Measurements from ENCODE around the gene TOB2.

TOB2 gene

GRCh38 chr22:41446639-41447434 lies at the start of gene TOB2:
Gene TOB2 (minus strand): TSS chr22:41446801. CDS start chr22:41437345, 9,456 bp downstream.
- DNase-seq: peak; percentile 71 to 98 (median 94)

GRCh38 chr22:41491374-41492100 lies 44.9 kb upstream of the TOB2 start:
- DNase-seq: no peak

DNA sequence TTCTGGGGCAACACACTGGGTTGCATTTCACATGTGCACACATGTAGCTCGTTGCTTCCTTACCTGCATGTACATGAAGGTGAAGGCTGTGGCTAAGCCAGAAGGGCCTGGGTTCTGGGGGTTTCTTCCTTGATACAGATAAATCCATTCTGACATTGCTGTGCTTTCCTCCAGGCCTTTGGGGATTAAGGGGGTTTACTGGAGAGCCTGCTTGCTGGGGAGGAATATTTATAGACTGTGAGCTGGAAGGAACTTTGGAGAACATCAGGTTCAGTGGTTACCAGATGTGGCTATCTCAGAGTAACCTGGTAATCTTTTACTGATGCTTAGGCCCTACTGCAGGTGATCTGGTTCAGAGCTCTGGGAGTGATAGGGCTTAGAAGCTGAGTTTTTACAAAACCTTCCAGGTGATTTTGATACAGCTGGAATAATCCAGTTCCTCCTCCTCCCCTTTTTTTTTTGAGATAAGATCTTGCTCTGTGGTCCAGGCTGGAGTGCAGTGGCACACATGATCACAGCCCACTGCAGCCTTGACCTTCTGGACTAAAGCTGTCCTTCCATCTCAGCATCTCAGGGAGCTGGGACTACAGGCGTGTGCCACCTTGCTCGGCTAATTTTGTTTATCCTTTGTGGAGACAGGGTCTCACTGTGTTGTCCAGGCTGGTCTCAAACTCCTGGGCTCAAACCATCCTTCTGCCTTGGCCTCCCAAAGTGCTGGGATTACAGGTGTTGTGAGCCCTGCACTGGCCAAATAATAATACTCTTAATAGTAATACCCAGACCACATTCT lies 42.2 kb upstream of the TOB2 start:
- DNase-seq: no peak

DNA sequence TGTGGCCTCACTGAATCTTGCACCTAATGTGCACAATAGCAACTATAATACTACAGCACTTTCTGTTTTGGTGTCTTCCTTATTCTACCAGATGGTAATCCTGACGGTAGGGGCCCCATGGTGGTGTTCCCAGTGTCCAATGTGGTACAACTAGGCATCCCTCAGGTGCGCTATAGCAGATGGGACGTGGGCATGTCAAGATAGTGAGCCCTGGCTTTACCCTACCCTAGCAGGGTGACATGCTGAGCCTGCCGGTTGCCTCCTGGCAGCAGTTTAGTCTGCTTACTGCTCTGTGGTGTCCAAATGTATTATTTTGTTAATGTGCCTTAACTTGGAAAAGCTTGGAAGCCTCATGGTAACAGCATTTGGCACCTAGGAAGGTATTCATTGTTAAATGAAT lies 41.5 kb upstream of the TOB2 start:
- no peak for DNase-seq

- no peak for DNase-seq
Measured at GRCh38 chr22:41487037-41487935, 40.7 kb upstream of the TOB2 start.

DNA sequence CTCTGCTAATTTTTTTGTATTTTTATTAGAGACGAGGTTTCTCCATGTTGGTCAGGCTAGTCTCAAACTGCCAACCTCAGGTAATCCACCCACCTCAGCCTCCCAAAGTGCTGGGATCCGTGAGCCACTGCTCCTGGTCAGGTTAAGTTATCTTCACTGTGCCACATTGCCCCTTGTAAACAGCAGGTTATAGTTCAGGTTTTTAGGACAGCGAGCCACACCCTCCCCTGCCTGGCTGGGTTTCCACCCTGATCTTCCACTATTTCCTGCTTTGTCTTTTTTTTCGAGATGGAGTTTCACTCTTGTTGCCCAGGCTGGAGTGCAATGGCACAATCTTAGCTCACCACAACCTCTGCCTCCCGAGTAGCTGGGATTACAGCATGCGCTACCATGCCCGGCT lies 38.4 kb upstream of the TOB2 start:
- DNase-seq: no peak

GRCh38 chr22:41482319-41482935 lies 35.8 kb upstream of the TOB2 start:
- DNase-seq: no peak

DNA sequence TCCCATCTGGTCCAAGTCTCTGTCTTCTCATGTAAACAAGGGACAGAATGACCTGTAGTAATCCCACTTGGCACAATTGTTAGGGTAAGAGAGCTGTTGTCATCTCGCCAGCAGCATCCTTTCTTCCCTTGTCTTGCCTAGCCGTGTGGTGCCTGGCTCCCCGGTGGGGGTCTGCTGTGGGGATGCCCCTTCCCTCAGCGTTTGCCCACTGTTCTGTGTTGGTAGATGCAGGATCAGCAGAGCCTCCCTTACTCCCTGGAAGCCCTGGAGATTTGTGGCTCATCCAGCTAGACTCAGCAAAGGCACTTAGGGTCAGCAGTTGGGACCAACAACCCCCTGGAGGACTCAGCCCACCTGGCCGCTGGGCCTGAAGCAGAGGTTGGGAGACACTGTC lies 35.3 kb upstream of the TOB2 start:
- peak in 3 of 56 donors; percentile 15 to 22 (median 19) for DNase-seq

DNA sequence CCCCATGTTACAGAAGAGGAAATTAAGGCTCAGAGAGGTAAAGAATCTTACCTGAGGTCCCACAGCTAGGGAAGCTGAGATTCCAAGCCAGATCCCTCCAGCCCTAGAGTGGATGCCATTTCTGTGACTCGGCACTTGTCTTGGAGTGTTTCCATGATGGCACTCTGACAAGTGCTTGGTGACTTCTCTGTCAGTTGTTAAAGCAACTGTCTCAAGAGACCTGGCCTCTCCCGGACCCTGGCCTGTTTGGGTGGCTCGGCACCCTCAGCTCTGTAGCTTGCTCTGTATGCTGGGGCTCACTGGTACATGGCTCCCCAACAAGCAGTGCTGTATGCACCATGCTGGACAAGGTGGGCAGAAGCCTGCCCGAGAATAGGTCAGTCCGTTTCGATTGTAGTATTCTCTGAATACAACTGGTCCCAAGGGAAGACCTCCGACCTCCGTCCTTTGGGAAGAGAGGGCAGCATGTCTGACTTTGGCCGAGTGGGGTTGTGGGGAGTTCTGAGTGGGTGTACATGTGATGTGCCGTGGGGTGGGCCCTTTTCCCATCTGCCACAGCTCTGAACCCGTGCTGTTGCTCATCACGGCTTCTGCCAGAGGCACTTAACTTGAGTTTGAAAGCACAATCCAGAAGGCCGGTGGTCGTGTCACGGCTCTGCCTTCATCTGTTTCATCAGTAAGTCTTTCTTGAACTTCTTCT lies 34.7 kb upstream of the TOB2 start:
- peak in 15 of 56 donors; percentile 7 to 62 (median 29) for DNase-seq

- DNase-seq: peak in 9 of 56 donors; percentile 23 to 70 (median 39)
Measured at GRCh38 chr22:41480397-41480735, 33.8 kb upstream of the TOB2 start.

DNA sequence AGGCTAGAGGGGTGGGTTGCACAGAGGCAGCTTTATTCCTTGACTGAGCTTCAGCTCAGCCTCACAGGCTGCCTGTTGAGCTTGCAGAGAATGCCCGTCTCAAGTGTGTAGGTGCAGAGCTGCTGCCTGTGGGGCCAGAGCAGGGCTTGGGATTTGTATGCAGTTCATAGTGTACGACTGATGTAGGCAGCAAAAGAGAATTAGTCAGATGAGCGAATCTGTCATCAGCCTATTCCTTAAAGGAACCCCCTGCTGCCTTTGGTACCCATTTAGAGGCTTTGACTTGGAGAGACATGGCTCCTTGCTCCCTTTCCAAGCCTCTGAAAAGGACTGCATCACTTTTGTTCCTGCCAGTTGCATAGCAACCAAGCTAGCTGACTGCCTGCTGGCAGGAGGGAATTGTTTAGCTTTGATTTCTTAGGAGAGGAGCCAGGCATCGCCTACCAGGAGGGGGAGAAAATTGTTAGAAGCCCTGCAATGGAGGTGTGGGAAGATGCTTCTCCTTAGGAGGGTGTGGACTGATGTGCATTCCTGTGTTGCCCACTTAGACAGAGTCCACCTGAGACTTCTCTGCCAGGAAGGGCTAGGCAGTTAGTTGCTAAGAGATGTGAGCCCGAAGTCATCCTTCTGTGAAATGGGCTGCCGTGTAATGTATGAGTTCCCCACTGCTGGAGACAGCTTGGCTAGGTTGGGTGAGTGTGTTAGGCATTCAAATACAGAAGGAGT lies 33.2 kb upstream of the TOB2 start:
- peak in 52 of 56 donors; percentile 23 to 93 (median 70) for DNase-seq

GRCh38 chr22:41478891-41479521 lies 32.4 kb upstream of the TOB2 start:
- DNase-seq: peak in 1 of 56 donors; percentile 10

- DNase-seq: no peak
Measured at GRCh38 chr22:41478473-41478872, 31.9 kb upstream of the TOB2 start.

GRCh38 chr22:41474872-41475451 lies 28.4 kb upstream of the TOB2 start:
- DNase-seq: no peak

GRCh38 chr22:41471568-41471967 lies 25.0 kb upstream of the TOB2 start:
- no peak for DNase-seq

DNA sequence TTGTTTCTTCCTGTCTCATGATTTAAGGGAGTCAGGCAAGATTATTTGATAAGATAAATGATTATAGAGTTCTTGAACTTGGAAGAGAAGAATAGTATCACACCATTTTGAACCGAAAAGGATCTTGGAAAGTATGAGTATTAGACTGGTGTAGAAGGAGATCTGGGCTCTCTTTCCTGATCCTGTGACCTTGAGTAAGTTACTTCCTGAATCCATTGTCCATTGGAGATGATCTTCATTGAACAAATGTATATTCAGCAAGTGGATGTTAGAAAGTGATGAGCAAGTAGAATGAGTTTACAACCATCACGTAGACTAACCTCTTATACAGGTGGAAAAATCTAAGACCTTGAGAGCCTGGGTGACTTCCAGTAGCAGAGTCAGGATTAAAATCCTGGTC lies 24.3 kb upstream of the TOB2 start:
- DNase-seq: no peak

GRCh38 chr22:41469218-41469851 lies 22.7 kb upstream of the TOB2 start:
- peak in 7 of 56 donors; percentile 58 to 74 (median 62) for DNase-seq

All from nucleus accumbens (tissue), 56 donors.